GM18502 (cell line): Measurements from ENCODE around the gene CAPN14.
"Not testable (repeated sequence)": the region's sequence is repeated elsewhere in the genome, so short reads cannot be mapped to it uniquely, and the experiment has no call there.

ENCODE experiments used
- ATAC-seq: cut with Tn5 transposase; IDR thresholded peaks from one replicate; pipeline ENCODE4 v1.9.1; 2021; ENCODE audit warnings: mild to moderate bottlenecking; ENCODE audit not compliant: unreplicated experiment, poor library complexity

Gene CAPN14

DNA sequence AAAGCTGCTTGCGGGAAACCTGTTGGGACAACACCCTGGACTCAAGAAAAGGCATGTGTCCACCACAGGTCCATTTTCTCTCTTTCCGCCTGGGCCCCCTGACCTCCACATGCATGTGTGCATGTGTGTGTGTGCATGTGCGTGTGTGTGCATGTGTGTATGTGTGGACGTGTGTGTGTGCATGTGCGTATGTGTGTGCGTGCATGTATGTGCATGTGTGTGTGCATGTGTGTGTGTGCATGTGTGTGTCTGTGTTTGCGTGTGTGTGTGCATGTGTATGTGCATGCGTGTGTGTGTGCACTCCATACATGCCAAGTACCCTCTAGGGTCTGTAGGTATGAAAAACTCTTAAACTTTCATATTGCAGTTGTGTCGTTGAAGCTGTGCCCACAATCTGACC lies 16.3 kb downstream of the CAPN14 start:
- no peak for ATAC-seq

DNA sequence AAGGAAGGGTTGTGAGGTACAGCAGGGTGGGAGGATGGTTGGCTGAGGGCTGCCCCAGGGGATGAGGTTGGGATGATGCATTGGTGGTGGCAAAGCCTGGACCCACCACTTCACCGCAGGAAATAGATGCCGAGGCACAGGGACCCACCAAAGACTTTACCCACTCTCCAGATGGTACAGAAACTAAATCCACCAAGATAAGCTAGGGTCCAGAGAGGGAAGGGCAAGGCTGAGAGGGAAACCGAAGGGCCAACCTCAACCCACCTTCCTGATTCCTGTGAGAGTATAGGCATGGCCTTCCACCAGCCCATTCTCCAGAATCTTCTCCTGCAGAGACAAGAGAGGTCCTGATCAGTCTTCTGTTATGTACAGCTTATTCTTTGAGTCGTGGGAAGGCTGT lies 18.1 kb downstream of the CAPN14 start:
- ATAC-seq, result no peak

DNA sequence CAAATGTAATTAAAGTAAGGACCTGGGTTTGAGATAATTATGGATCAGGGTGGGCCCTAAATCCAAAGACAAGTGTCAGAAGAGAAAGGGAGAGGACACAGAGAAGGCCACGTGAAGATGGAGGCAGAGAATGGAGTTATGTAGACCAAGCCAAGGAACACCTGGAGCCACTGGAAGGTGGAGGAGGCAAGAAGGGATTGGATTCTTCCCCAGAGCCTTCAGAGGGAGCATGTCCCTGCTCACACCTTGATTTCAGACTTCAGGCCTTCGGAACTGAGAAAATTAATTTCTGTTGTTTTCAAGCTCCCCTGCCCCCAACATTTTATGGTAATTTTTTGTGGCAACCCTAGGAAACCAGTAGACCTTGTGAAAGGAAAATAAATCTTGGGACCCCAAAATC lies 19.6 kb downstream of the CAPN14 start:
- ATAC-seq, result no peak

- no peak for ATAC-seq
Observed at GRCh38 chr2:31197166-31197565, 20.1 kb downstream of the CAPN14 start.

GRCh38 chr2:31196622-31197021 lies 20.7 kb downstream of the CAPN14 start:
- no peak for ATAC-seq

- no peak for ATAC-seq
Observed at GRCh38 chr2:31193806-31194205, 23.5 kb downstream of the CAPN14 start.

DNA sequence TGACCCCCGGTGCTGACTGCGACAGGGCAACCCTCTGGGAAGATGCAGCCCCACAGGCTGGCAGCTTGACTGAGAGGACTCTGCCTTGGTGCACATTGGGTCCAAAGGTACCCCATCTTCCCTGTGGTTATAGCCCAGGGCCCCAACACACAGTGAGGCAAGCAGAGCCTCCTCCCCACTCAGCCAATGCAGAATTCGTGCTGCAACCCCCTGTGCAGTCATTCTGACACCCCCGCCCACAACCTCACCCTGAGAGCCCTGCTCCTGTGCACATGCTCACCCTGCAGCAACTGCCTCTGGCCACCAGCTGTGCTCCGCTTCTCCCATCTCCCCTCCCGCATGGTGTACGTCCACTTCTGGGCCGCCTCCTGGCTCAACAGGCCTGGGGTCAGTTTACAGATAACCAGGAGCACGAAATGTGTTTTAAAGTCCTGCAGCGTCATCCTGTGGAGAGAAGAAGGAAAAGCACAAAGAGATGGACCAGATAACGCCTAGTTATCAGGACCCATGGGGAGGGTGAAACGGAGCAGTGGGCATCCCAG lies 24.4 kb downstream of the CAPN14 start:
- no peak for ATAC-seq

DNA sequence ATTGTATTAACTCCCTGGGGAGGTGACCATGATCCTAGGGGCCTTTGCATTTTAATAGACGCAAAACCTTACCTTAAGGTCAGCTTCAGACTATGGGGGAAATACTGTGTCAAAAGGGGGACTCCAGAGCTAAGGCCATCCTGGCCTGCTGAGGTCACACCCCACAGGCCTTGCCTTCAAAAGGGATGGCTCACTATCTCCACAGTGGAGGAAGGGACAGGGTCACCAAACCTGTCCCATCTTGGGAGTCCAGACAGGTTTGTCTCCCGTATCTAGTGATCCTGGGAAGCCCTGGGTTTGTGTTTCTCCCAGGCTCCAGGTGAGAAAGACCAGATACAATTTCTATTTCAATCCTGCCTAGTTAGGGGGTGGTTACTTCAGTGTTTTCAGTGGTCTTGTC lies 24.9 kb downstream of the CAPN14 start:
- no peak for ATAC-seq

DNA sequence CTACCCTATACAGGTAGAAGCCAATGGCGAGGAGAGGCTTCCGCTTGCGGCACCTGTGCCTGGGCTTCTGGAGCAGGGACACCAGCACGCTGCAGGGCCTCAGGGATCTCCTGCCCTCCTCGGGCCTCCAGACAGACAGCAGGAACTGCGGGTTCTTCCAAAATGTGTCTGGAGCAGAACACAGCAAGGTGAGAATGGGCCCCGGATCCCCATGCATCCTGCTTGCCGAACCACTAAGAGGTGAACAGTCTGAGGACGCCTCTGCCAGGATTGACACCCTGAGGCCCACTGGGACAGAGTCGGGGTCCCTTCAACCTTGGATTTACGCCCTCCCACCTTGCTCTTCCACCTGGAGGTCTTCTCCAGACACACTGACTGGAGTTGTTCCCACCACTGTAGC lies 25.4 kb downstream of the CAPN14 start:
- ATAC-seq, result no peak

GRCh38 chr2:31190188-31190587 lies 27.1 kb downstream of the CAPN14 start:
- no peak for ATAC-seq

DNA sequence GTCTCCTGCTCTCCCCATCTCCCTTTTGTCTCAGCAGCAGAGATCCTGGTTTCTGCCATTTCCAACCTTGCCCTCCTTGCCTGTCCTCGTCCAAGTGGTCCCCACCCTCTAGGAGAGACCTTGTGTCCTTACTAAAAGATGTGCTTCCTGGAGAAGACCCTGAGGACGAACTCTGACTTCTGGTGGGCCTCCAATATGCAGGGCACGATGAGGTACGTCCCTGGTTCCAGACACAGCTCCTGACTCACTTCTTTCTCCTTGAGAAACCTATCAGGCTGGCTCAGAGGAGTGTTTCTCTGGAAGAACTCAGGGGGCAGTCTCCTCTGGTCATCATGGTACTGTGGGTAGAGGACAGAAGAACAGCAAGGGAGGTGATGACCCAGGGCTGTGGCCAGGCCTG lies 28.2 kb downstream of the CAPN14 start:
- ATAC-seq, result no peak

- ATAC-seq, result no peak
Observed at GRCh38 chr2:31188131-31188530, 29.2 kb downstream of the CAPN14 start.

GRCh38 chr2:31187166-31187565 lies 30.1 kb downstream of the CAPN14 start:
- ATAC-seq, result no peak

DNA sequence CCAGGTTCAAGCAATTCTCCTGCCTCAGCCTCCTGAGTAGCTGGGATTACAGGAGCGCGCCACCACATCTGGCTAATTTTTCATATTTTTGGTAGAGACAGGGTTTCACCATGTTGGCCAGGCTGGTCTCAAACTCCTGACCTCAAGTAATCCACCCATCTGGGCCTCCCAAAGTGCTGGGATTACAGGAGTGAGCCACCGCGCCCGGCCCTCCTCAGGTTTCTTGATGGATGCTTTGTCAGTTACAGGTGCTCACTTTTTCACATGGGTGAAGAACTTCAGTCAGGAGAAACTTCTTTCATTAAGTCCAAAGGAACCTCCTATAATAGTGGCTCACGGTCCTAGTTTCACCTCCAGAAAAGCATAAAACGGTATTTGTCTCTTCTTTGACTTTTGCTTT lies 33.3 kb downstream of the CAPN14 start:
- ATAC-seq, result not testable (repeated sequence)

DNA sequence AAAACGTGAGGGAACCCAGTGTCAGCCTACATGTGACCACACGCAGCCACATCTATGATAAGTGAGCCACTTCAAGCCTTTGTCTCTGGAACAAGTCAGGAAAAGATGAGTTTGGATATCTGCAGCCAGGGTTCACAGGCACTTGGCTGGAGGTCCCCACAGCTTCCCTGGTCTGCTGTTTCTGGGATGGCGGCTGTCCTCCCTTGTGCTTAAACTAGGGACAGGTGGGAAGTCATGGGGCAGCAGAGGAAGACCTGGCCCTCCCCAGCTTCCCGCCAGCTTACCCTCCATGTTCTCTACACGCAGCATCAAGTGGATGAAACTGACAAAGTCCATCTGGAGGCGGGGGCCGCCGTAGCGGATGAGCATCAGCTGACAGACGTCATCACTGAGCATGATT lies 40.6 kb downstream of the CAPN14 start:
- ATAC-seq, result no peak

- ATAC-seq, result no peak
Observed at GRCh38 chr2:31171142-31171541, 46.2 kb downstream of the CAPN14 start.

DNA sequence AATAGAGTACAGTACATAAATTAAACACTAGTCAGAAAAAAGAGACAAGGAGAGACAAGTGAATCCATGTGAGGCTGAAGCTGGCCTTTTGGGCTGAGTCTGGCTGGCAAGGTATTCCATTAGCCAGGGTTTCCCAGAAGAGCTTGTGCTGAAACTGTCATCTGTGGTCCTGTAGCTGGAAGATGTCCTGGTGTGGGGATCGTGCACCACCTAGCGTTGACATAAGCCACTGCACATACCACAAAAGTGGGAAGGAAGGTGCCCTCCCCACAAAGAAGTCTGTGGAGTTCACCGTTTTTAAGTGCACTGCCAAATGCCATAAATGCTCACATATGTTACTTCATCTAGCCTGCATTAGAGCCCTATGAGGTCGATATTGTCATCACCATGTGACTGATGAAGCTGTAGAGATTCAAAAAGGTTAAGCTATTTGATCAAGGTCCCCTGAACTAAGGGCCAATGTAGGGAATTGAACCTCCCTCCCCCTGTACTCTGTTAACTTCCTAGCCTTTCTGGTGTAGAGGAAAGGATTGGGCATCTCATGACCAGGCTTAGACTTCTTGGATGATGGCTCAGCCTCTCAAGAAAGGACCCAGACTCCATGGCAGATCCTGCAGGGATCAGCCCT lies 47.1 kb downstream of the CAPN14 start:
- no peak for ATAC-seq

DNA sequence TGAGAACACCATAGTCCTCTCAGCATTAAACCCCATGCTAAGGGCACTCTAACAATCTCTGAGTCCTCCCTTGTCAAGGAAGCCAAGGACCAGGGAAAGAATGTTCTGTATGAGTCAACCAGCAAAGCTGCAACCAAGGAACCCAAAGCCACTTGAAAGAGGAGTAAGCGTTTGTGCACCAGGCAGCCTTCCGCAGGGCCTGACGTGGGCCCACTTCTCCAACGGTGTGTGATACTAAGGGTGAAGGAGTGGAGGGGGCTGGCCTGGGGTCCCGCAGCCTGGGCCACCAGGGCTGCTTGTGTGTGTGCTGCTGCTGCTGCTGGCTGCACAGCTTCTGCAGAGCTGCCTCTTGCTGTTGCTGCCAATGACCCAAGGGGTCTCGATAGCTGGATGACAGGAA lies 49.0 kb downstream of the CAPN14 start:
- ATAC-seq, result no peak

DNA sequence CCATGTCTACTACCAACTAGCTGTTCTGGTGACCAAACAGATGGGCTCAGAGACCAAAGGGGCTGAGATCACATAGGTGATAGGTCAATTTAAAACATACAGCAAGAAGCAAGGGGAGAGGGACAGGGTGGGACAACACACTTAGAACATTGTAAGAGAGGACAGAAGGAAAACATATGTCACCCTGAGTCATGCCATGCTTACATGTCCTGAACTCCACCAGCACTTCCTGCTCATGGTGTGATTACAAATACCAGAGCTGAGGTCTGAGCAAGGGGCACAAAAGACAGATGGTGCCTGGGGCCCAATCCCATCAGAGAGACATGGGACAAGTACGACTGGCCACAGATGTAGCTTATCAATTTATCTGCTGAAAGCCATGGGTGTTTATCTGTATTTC lies 50.4 kb downstream of the CAPN14 start:
- ATAC-seq, result no peak

DNA sequence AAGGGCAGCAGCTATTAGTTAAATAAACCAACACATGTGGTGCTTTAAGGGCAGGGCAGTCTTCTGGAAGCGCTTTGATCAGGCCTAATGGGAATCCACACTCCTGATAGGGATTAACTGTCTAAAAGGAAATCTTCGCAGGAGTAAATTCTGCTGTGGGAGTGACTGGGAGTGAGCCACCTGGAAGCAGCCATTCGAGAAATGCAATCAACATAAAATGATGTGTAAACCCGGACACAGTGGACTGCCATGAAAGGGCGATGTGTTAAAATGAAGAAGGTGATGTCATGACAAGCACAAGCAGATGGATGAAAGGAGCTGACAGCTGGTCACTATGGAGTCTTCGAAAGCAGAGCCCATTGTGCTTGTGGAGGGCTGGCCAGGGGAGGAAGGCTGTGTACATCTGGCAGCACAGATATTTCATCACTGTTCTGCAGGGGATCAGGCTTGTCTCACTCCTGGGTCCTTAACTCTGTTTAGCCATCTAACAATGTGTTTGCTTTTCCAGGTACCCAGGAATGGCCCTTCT lies 54.2 kb downstream of the CAPN14 start:
- no peak for ATAC-seq

GRCh38 chr2:31161637-31162036 lies 55.7 kb downstream of the CAPN14 start:
- no peak for ATAC-seq

- ATAC-seq, result no peak
Observed at GRCh38 chr2:31151501-31151900, 65.8 kb downstream of the CAPN14 start.
